ENCODE data around the gene KCNH1. TPM values are rescaled to one million over a fixed set of nuclear protein-coding genes. Genes with fewer than 3 reads are reported as not detected.

KCNH1 gene
- total RNA-seq, 2 experiments from 2014 or later: not detected

GRCh38 chr1:210633140-210633539, 500.8 kb downstream of the KCNH1 start:
- POLR2A ChIA-PET: no interaction called here
- CTCF ChIA-PET: no interaction called here

- POLR2A ChIA-PET: no interaction called here
- CTCF ChIA-PET: no interaction called here
These were observed 502.5 kb downstream of the KCNH1 start for GRCh38 chr1:210631399-210631798.

- ChIA-PET CTCF (no interaction called here), POLR2A (no interaction called here)
These were observed 504.7 kb downstream of the KCNH1 start for GRCh38 chr1:210629276-210629675.

GRCh38 chr1:210627755-210628154, 506.2 kb downstream of the KCNH1 start:
- ChIA-PET CTCF (no interaction called here), POLR2A (no interaction called here)

Other genes with a start within 250 kb of the KCNH1 start
- gene RCOR3, start 125.2 kb upstream of the KCNH1 start, total RNA-seq: 10 to 100 TPM; 29.3 to 36.5 TPM
- gene TRAF5, start 192.7 kb upstream of the KCNH1 start, total RNA-seq: 10 to 100 TPM; 37.6 to 39.1 TPM